ENCODE data around the gene PMP22.

PMP22 gene

GRCh38 chr17:15273141-15273793 lies 8.1 kb upstream of the PMP22 start:
- DNase-seq, result no peak

- no peak for DNase-seq
These were observed 6.6 kb upstream of the PMP22 start for GRCh38 chr17:15271741-15272140.

GRCh38 chr17:15270628-15271381 lies 5.7 kb upstream of the PMP22 start:
- DNase-seq, result no peak

- no peak for DNase-seq
These were observed 4.6 kb upstream of the PMP22 start for GRCh38 chr17:15269780-15270089.

GRCh38 chr17:15269087-15269779 lies 4.1 kb upstream of the PMP22 start:
- no peak for DNase-seq

GRCh38 chr17:15268461-15268860 lies 3.3 kb upstream of the PMP22 start:
- no peak for DNase-seq

- DNase-seq, result no peak
These were observed 2.9 kb upstream of the PMP22 start for GRCh38 chr17:15267996-15268395.

- DNase-seq, result no peak
These were observed 1.4 kb upstream of the PMP22 start for GRCh38 chr17:15266325-15267125.

GRCh38 chr17:15264542-15264941 lies 584 bp downstream of the PMP22 start:
- DNase-seq, result no peak

- DNase-seq, result no peak
These were observed 1.4 kb downstream of the PMP22 start for GRCh38 chr17:15263680-15264079.

- DNase-seq, result peak; percentile 61
These were observed 1.9 kb downstream of the PMP22 start for GRCh38 chr17:15263206-15263579.

- peak; percentile 91 for DNase-seq
These were observed 2.6 kb downstream of the PMP22 start for GRCh38 chr17:15262291-15263205.

GRCh38 chr17:15261802-15262290 lies 3.3 kb downstream of the PMP22 start:
- peak; percentile 43 for DNase-seq

GRCh38 chr17:15261258-15261801 lies 3.8 kb downstream of the PMP22 start:
- peak; percentile 76 for DNase-seq

- DNase-seq, result peak; percentile 88
These were observed 4.5 kb downstream of the PMP22 start for GRCh38 chr17:15260376-15261257.

GRCh38 chr17:15257796-15258512 lies 7.2 kb downstream of the PMP22 start:
- DNase-seq, result no peak

GRCh38 chr17:15257258-15257788 lies 7.8 kb downstream of the PMP22 start:
- peak; percentile 95 for DNase-seq

- DNase-seq, result peak; percentile 50
These were observed 8.4 kb downstream of the PMP22 start for GRCh38 chr17:15256689-15257088.

- DNase-seq, result peak; percentile 16
These were observed 9.2 kb downstream of the PMP22 start for GRCh38 chr17:15255713-15256454.
